Transverse colon (tissue), 4 donors: ENCODE results near the gene PTBP3. TPM values are rescaled to one million over a fixed set of nuclear protein-coding genes. Genes with fewer than 3 reads are reported as not detected.

Source experiments
- DNase-seq: peaks from one replicate; pipeline ENCODE4 v3.0.0-alpha.2; 2019
- H3K27ac ChIP-seq, 4 donors: fragments of 200-600 bp; sonication (generic); 2 replicates each; pipeline ENCODE4 v1.5.1; 2016 to 2018; ENCODE audit warnings: inconsistent platforms in 4 of 4
- H3K27me3 ChIP-seq: fragments of 200-600 bp; sonication (generic); 2 replicates; pipeline ENCODE4 v1.5.1; 2017; ENCODE audit warnings: inconsistent platforms
- H3K36me3 ChIP-seq, 4 donors: fragments of 200-600 bp; sonication (generic); 2 replicates each; pipeline ENCODE4 v1.5.1; 2017 to 2019; ENCODE audit warnings: inconsistent platforms in 4 of 4
- H3K4me1 ChIP-seq, 4 donors: fragments of 200-600 bp; sonication (generic); 2 replicates each; pipeline ENCODE4 v1.5.1; 2017 to 2020; ENCODE audit warnings: inconsistent platforms in 4 of 4
- H3K4me3 ChIP-seq, 4 donors: fragments of 200-600 bp; sonication (generic); 1 replicate in 1 of 4; 2 replicates in 3 of 4; pipeline versions ENCODE4 v1.5.1 to v1.6.1; 2017 to 2019; ENCODE audit warnings: inconsistent platforms in 4 of 4
- H3K9me3 ChIP-seq, 2 donors: fragments of 200-600 bp; sonication (generic); 2 replicates each; pipeline ENCODE4 v1.5.1; 2017 to 2019; ENCODE audit warnings: inconsistent platforms in 2 of 2
- CTCF ChIP-seq, 5 experiments: fragments of 200-600 bp in 3 of 5; fragments of 450-650 bp in 2 of 5; sonication (generic) in 3 of 5; IDR thresholded peaks; 1 replicate in 2 of 5; 2 replicates in 3 of 5; pipeline ENCODE4 v1.5.1; 2016 to 2017; ENCODE audit warnings: antibody characterized with exemption in 5 of 5, inconsistent platforms in 3 of 5, mild to moderate bottlenecking in 2 of 5, moderate library complexity in 1 of 5
- EP300 ChIP-seq: sonication (generic); formaldehyde crosslinking; IDR thresholded peaks from one replicate; pipeline ENCODE4 v1.6.1; 2017; ENCODE audit warnings: antibody characterized with exemption, low read depth
- POLR2A ChIP-seq: fragments of 450-650 bp; IDR thresholded peaks from one replicate; pipeline ENCODE4 v1.6.1; 2016; ENCODE audit warnings: antibody characterized with exemption, mild to moderate bottlenecking, moderate library complexity
- POLR2AphosphoS5 ChIP-seq, 3 donors: sonication (generic); formaldehyde crosslinking; IDR thresholded peaks; one replicate each; pipeline ENCODE4 v1.6.1; 2016; ENCODE audit warnings: antibody characterized with exemption in 3 of 3
- WGBS, 2 donors: methylation state at CpG; one replicate each; pipeline ENCODE4 v1.1.5; 2018; ENCODE audit warnings: low coverage in 1 of 2; 5-methylcytosine and 5-hydroxymethylcytosine counted together
- in situ Hi-C, 4 donors: fragments of 200-750 bp; cut with MboI; loops; one replicate each; pipeline versions ENCODE4 v1.15.0 to v1.15.1; 2017; ENCODE audit warnings: low sequenced_read_pairs in 3 of 4, low pct_ligation_motif_present in 1 of 4, low pct_unique_long_range_greater_than_20kb in 1 of 4
- intact Hi-C: fragments of 100-400 bp; cut with DNase I; formaldehyde crosslinking; loops from one replicate; pipeline ENCODE4 v1.15.1; 2023; ENCODE audit warnings: low total_unique reads
- small RNA-seq, 4 donors: library from RNA; depleted of rRNA; stranded (forward); fragments of <200 nt; gene quantifications; one replicate each; pipeline ENCODE3, GENCODE V24; 2016
- total RNA-seq, 4 donors: library from RNA; depleted of rRNA; stranded (reverse); fragments of >200 nt; gene quantifications; one replicate each; pipeline ENCODE4 v1.1.0, GENCODE V29; 2016

PTBP3 gene
- total RNA-seq, 4 donors from 2014 or later, result 25.3 to 96.9 (median 54.7) TPM

GRCh38 chr9:112170235-112170634, 163.2 kb downstream of the PTBP3 start:
- H3K27ac ChIP-seq, result peak overlapping the region; percentile 84 to 91 (median 85)
- intact Hi-C loops, result no loop called here
- no peak overlapping the region for H3K4me3 ChIP-seq
- no peaks in the 10 kb centered on the region for H3K36me3 ChIP-seq
- WGBS, 2 donors, result 52 to 62% methylated on average over 3 to 4 of the region's 4 CpGs
- DNase-seq, result peak; percentile 85
- in situ Hi-C loops, result no loop called here
- no peaks in the 10 kb centered on the region for H3K9me3 ChIP-seq
- peak; percentile 78 for TF ChIP-seq EP300
- no peak for TF ChIP-seq CTCF (IDR thresholded peaks at IDR 0.05)
- TF ChIP-seq POLR2AphosphoS5 (IDR thresholded peaks at IDR 0.05), result peak in 2 of 3 donors; percentile 73 to 87
- no peak for TF ChIP-seq POLR2A
- H3K4me1 ChIP-seq, result peaks cover 6 to 70% (median 38%) of the 10 kb centered on the region in 4 donors
- no peaks in the 10 kb centered on the region for H3K27me3 ChIP-seq

GRCh38 chr9:112169368-112169767, 164.1 kb downstream of the PTBP3 start:
- in situ Hi-C loops (no loop called here), intact Hi-C loops (no loop called here)
- Histone ChIP-seq H3K9me3 (no peaks in the 10 kb centered on the region), H3K4me3 (no peak overlapping the region), H3K36me3 (no peaks in the 10 kb centered on the region), H3K27me3 (no peaks in the 10 kb centered on the region), H3K4me1 (peaks cover 4 to 68% (median 37%) of the 10 kb centered on the region in 4 donors), H3K27ac (peak overlapping the region; percentile 84 to 91 (median 85))
- 39 to 54% methylated on average over 6 of the region's 6 CpGs for WGBS, 2 donors
- TF ChIP-seq CTCF (IDR thresholded peaks at IDR 0.05) (peak in 1 of 5 experiments; percentile 15), POLR2AphosphoS5 (IDR thresholded peaks at IDR 0.05) (no peak), POLR2A (no peak), EP300 (no peak)
- DNase-seq, result peak; percentile 74

- TF ChIP-seq EP300, result no peak
- TF ChIP-seq POLR2AphosphoS5 (IDR thresholded peaks at IDR 0.05), result peak in 1 of 3 donors; percentile 53
- DNase-seq, result peak; percentile 47
- H3K9me3 ChIP-seq, result no peaks in the 10 kb centered on the region
- H3K27me3 ChIP-seq, result no peaks in the 10 kb centered on the region
- peaks cover 0 to 68% (median 34%) of the 10 kb centered on the region in 4 donors for H3K4me1 ChIP-seq
- WGBS, 2 donors, result 22 to 28% methylated on average over 3 of the region's 3 CpGs
- intact Hi-C loops (no loop called here), in situ Hi-C loops (no loop called here)
- H3K4me3 ChIP-seq, result no peak overlapping the region
- H3K36me3 ChIP-seq, result no peaks in the 10 kb centered on the region
- peak overlapping the region; percentile 84 to 91 (median 85) for H3K27ac ChIP-seq
Measured at GRCh38 chr9:112168197-112168596, 165.2 kb downstream of the PTBP3 start.

Small RNA genes lying within 50 kb of the gene (small RNA-seq; reads per million reads assigned to genes)
- gene RF00019 (0 reads per million in 4 donors), gene RN7SL430P (0 to 0.28 (median 0) reads per million in 4 donors), gene RN7SL57P (0 reads per million in 4 donors), gene RNA5SP295 (0 reads per million in 4 donors)

Other genes starting within 250 kb of the PTBP3 start
- 10 to 100 TPM; 22.7 to 83.0 (median 24.7) TPM for gene SUSD1, start 158.3 kb downstream of the PTBP3 start, total RNA-seq
- gene HSDL2, start 46.5 kb upstream of the PTBP3 start, total RNA-seq, result 10 to 100 TPM; 24.9 to 46.4 (median 28.8) TPM
- gene KIAA1958, start 153.2 kb upstream of the PTBP3 start, total RNA-seq, result 10 to 100 TPM in 2 of 4 donors, 1 to 10 TPM in 2; 5.0 to 12.4 (median 9.4) TPM